OCI-LY7 (cell line): ENCODE data around the gene BICC1.

Experiments
- EZH2phosphoT487 ChIP-seq: fragments of 200-600 bp; sonication (generic); IDR thresholded peaks from 2 replicates; pipeline ENCODE4 v1.6.1; 2018; ENCODE audit warnings: low read depth, borderline replicate concordance, mild to moderate bottlenecking, mixed run types, antibody characterized with exemption, low read length, moderate library complexity, mixed read lengths
- TF ChIP-seq, protein P1 (sequence below): fragments of 200-600 bp; sonication (generic); conservative IDR thresholded peaks from 2 replicates; pipeline ENCODE4 v1.5.1; 2014; ENCODE audit warnings: mild to moderate bottlenecking, antibody characterized with exemption, low read length, moderate library complexity, mixed read lengths

DNA sequence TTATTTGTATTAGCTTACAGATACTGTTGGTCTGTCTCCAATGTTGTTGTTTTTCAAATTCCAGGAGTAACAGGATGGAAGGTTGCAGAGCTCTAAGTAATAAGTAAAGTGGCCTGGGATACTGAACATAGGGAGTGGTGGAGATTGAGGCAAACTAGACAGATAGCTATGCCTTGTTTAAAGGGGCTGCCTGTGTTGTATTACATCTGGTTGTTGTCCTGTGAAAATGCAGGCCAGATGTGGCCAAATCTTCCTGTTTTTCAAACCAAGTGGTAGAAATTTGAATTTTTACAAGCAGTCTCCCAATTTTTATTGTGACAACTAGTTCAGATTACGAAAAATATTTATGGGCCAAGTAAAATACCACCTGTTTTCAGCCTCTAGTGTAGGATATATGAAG is 33.5 kb downstream of the BICC1 start:
- TF ChIP-seq, protein P1, sequence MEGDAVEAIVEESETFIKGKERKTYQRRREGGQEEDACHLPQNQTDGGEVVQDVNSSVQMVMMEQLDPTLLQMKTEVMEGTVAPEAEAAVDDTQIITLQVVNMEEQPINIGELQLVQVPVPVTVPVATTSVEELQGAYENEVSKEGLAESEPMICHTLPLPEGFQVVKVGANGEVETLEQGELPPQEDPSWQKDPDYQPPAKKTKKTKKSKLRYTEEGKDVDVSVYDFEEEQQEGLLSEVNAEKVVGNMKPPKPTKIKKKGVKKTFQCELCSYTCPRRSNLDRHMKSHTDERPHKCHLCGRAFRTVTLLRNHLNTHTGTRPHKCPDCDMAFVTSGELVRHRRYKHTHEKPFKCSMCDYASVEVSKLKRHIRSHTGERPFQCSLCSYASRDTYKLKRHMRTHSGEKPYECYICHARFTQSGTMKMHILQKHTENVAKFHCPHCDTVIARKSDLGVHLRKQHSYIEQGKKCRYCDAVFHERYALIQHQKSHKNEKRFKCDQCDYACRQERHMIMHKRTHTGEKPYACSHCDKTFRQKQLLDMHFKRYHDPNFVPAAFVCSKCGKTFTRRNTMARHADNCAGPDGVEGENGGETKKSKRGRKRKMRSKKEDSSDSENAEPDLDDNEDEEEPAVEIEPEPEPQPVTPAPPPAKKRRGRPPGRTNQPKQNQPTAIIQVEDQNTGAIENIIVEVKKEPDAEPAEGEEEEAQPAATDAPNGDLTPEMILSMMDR: no peak
- TF ChIP-seq EZH2phosphoT487: no peak
